HepG2 (cell line): ENCODE results near the gene ZC3H4. TPM values are rescaled to one million over a fixed set of nuclear protein-coding genes. Genes with fewer than 3 reads are reported as not detected.

Experiments
- ASH2L ChIP-seq: fragments of 300-600, 200-600 bp; sonication (generic); IDR thresholded peaks from 2 replicates; pipeline ENCODE4 v1.7.0; 2017; ENCODE audit warnings: low read depth, mild to moderate bottlenecking, moderate library complexity, mixed read lengths, low read length; ENCODE audit not compliant: insufficient read length
- CBX5 ChIP-seq: sonication (generic); formaldehyde crosslinking; IDR thresholded peaks from 2 replicates; pipeline ENCODE4 v1.4.0; 2020; ENCODE audit warnings: missing genetic modification reagents, borderline replicate concordance
- CCDC6 ChIP-seq: sonication (generic); formaldehyde crosslinking; IDR thresholded peaks from 2 replicates; pipeline ENCODE4 v1.8.1; 2022; ENCODE audit warnings: mild to moderate bottlenecking, missing genetic modification reagents, moderate library complexity
- HOXD1 ChIP-seq: sonication (generic); formaldehyde crosslinking; IDR thresholded peaks from 2 replicates; pipeline ENCODE4 v1.5.0; 2020; ENCODE audit warnings: missing genetic modification reagents
- PAWR ChIP-seq: sonication (generic); formaldehyde crosslinking; IDR thresholded peaks from 2 replicates; pipeline ENCODE4 v1.4.0; 2020; ENCODE audit warnings: missing genetic modification reagents, mild to moderate bottlenecking, borderline replicate concordance
- PHF8 ChIP-seq: sonication (generic); formaldehyde crosslinking; IDR thresholded peaks from 2 replicates; pipeline ENCODE4 v1.5.0; 2020; ENCODE audit warnings: missing genetic modification reagents
- SOX13 ChIP-seq, 3 experiments: fragments of 450-650 bp in 1 of 3; sonication (generic) in 1 of 3; formaldehyde crosslinking in 1 of 3; IDR thresholded peaks in 2 of 3; conservative IDR thresholded peaks in 1 of 3; 2 replicates each; pipeline versions ENCODE4 v1.5.0 to v1.6.1; 2016 to 2020; ENCODE audit warnings: antibody characterized with exemption in 1 of 3, mild to moderate bottlenecking in 1 of 3, missing compliant biosample characterization in 1 of 3, missing genetic modification reagents in 1 of 3, moderate library complexity in 1 of 3
- SRSF1 ChIP-seq: fragments of 200-400 bp; formaldehyde crosslinking; optimal IDR thresholded peaks from 2 replicates; pipeline ENCODE3; 2017; ENCODE audit warnings: mild to moderate bottlenecking, low read depth, low read length, moderate library complexity
- ZNF205 ChIP-seq: IDR thresholded peaks from 2 replicates; pipeline ENCODE4 v1.6.1; 2018; ENCODE audit warnings: missing biosample characterization, missing genetic modification reagents
- ZNF512B ChIP-seq: sonication (generic); formaldehyde crosslinking; IDR thresholded peaks from 2 replicates; pipeline ENCODE4 v1.5.1; 2020; ENCODE audit warnings: missing genetic modification reagents, mild to moderate bottlenecking, borderline replicate concordance
- ZNF614 ChIP-seq: IDR thresholded peaks from 2 replicates; pipeline ENCODE4 v1.6.1; 2018; ENCODE audit warnings: missing biosample characterization, missing genetic modification reagents, inconsistent platforms, borderline replicate concordance
- ZSCAN21 ChIP-seq: sonication (generic); formaldehyde crosslinking; IDR thresholded peaks from 2 replicates; pipeline ENCODE4 v1.8.0; 2022; ENCODE audit warnings: mild to moderate bottlenecking, missing genetic modification reagents, moderate library complexity, borderline replicate concordance
- polyA plus RNA-seq, 8 experiments: library from polyadenylated mRNA; depleted of rRNA in 3 of 8; stranded (reverse) in 7 of 8; unstranded in 1 of 8; fragments of >200 nt; fragmentation: Illumina TruSeq in 4 of 8; extraction: Trizol in 4 of 8; gene quantifications; 2 replicates each; pipeline versions ENCODE4 v1.2.1 to v1.2.3, GENCODE V29; 2011 to 2016; ENCODE audit warnings: low read depth in 4 of 8, missing spikeins in 1 of 8, mixed read lengths in 1 of 8; ENCODE audit not compliant: insufficient read depth in 1 of 8
- total RNA-seq, 5 experiments: library from RNA; depleted of rRNA; stranded (reverse); fragments of >200 nt; fragmentation: Illumina TruSeq; extraction: Trizol; gene quantifications; 2 replicates each; pipeline ENCODE4 v1.2.3, GENCODE V29; 2016; ENCODE audit warnings: low read depth in 1 of 5
- TF ChIP-seq, protein P1 (sequence below), 2 experiments: sonication (generic) in 1 of 2; formaldehyde crosslinking in 1 of 2; IDR thresholded peaks; 2 replicates each; pipeline versions ENCODE4 v1.4.0 to v1.6.1; 2016 to 2020; ENCODE audit warnings: borderline replicate concordance in 1 of 2, low read depth in 1 of 2, mild to moderate bottlenecking in 1 of 2, missing genetic modification reagents in 1 of 2
- TF ChIP-seq, protein P2 (sequence below): IDR thresholded peaks from 2 replicates; pipeline ENCODE4 v1.6.1; 2016; ENCODE audit warnings: low read depth, borderline replicate concordance
- TF ChIP-seq, protein P3 (sequence below): sonication (generic); formaldehyde crosslinking; IDR thresholded peaks from 2 replicates; pipeline ENCODE4 v1.4.0; 2020; ENCODE audit warnings: mild to moderate bottlenecking, missing genetic modification reagents

Gene ZC3H4
- total and polyA plus RNA-seq, 2 of the 13 experiments (the other 11 are each of a cell fraction or from before 2014, with no cell fraction given): 1.8 to 10.7 TPM

GRCh38 chr19:47112166-47112996, 1.2 kb downstream of the ZC3H4 start (continued):
- 0 out of 2 replicates have a peak, but pooled peaks have one; percentile 14 for TF ChIP-seq ZNF512B
- TF ChIP-seq ASH2L: peak; percentile 57
- peak; percentile 20 for TF ChIP-seq SRSF1
- TF ChIP-seq CBX5: no peak
- TF ChIP-seq, protein P1, sequence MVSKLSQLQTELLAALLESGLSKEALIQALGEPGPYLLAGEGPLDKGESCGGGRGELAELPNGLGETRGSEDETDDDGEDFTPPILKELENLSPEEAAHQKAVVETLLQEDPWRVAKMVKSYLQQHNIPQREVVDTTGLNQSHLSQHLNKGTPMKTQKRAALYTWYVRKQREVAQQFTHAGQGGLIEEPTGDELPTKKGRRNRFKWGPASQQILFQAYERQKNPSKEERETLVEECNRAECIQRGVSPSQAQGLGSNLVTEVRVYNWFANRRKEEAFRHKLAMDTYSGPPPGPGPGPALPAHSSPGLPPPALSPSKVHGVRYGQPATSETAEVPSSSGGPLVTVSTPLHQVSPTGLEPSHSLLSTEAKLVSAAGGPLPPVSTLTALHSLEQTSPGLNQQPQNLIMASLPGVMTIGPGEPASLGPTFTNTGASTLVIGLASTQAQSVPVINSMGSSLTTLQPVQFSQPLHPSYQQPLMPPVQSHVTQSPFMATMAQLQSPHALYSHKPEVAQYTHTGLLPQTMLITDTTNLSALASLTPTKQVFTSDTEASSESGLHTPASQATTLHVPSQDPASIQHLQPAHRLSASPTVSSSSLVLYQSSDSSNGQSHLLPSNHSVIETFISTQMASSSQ (IDR thresholded peaks at IDR 0.05; ENCODE audit: low read depth): no peak
- TF ChIP-seq, protein P1 (CRISPR knock-in tag; IDR thresholded peaks at IDR 0.05; ENCODE audit: borderline replicate concordance): no peak
- peak; percentile 78; the same call in 1 of the 2 replicates for TF ChIP-seq PHF8
- peak; percentile 89; the same call in 1 of the 2 replicates for TF ChIP-seq ZSCAN21
- TF ChIP-seq, protein P2, sequence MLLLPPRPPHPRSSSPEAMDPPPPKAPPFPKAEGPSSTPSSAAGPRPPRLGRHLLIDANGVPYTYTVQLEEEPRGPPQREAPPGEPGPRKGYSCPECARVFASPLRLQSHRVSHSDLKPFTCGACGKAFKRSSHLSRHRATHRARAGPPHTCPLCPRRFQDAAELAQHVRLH: no peak; the same call in 1 of the 2 replicates
- peak; percentile 14; the same call in 1 of the 2 replicates for TF ChIP-seq ZNF205 (CRISPR knock-in tag)
- peak; percentile 55 for TF ChIP-seq HOXD1 (CRISPR knock-in tag)
- 0 out of 2 replicates have a peak, but pooled peaks have one; percentile 12 for TF ChIP-seq CCDC6 (CRISPR knock-in tag)
- peak; percentile 63; the same call in 1 of the 2 replicates for TF ChIP-seq ZNF614 (CRISPR knock-in tag)
- TF ChIP-seq, protein P3, sequence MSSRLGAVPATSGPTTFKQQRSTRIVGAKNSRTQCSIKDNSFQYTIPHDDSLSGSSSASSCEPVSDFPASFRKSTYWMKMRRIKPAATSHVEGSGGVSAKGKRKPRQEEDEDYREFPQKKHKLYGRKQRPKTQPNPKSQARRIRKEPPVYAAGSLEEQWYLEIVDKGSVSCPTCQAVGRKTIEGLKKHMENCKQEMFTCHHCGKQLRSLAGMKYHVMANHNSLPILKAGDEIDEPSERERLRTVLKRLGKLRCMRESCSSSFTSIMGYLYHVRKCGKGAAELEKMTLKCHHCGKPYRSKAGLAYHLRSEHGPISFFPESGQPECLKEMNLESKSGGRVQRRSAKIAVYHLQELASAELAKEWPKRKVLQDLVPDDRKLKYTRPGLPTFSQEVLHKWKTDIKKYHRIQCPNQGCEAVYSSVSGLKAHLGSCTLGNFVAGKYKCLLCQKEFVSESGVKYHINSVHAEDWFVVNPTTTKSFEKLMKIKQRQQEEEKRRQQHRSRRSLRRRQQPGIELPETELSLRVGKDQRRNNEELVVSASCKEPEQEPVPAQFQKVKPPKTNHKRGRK (CRISPR knock-in tag): no peak
- no peak for TF ChIP-seq SOX13 (IDR thresholded peaks at IDR 0.05)
- 0 out of 4 replicates have a peak, but pooled peaks of 1 of the 2 experiments have one; percentile 23 for TF ChIP-seq SOX13 (CRISPR knock-in tag; conservative IDR thresholded peaks at IDR 0.05 in 1 of 2, IDR thresholded peaks at IDR 0.05 in 1 of 2)
- no peak for TF ChIP-seq PAWR (CRISPR knock-in tag)
